GM23338 (cell line): ENCODE data around the gene IMPA2. TPM values are rescaled to one million over a fixed set of nuclear protein-coding genes. Genes with fewer than 3 reads are reported as not detected.

Experiments
- ATAC-seq: fragments of 200-7000 bp; cut with Tn5 transposase; 3 replicates; pipeline ENCODE4 v1.9.1; 2020
- DNase-seq: peaks from one replicate; pipeline ENCODE4 v3.0.0-alpha.2; 2015; ENCODE audit warnings: low spot score
- H2AFZ ChIP-seq: fragments of 200-600 bp; sonication (generic); 2 replicates; pipeline ENCODE4 v1.8.0; 2016; ENCODE audit warnings: antibody characterized with exemption, mild to moderate bottlenecking, moderate library complexity
- H3F3A ChIP-seq: fragments of 200-600 bp; sonication (generic); replicated peaks from 2 replicates; pipeline ENCODE4 v1.8.0; 2017; ENCODE audit warnings: antibody characterized with exemption, mixed run types, low read depth
- H3K27ac ChIP-seq: fragments of 200-600 bp; sonication (generic); 2 replicates; pipeline ENCODE4 v1.6.1; 2016; ENCODE audit warnings: low read depth
- H3K27me3 ChIP-seq: fragments of 200-600 bp; sonication (generic); 2 replicates; pipeline ENCODE4 v1.8.0; 2016; ENCODE audit warnings: mild to moderate bottlenecking, mixed run types, moderate library complexity; ENCODE audit not compliant: insufficient read depth
- H3K36me3 ChIP-seq: fragments of 200-600 bp; sonication (generic); 2 replicates; pipeline ENCODE4 v1.8.0; 2016; ENCODE audit warnings: mild to moderate bottlenecking; ENCODE audit not compliant: insufficient read depth
- H3K4me1 ChIP-seq: fragments of 200-600 bp; sonication (generic); 2 replicates; pipeline ENCODE4 v1.8.0; 2016; ENCODE audit warnings: mild to moderate bottlenecking, moderate library complexity; ENCODE audit not compliant: insufficient read depth
- H3K4me2 ChIP-seq: fragments of 200-600 bp; sonication (generic); 2 replicates; pipeline ENCODE4 v1.7.1; 2017; ENCODE audit warnings: mixed run types
- H3K4me3 ChIP-seq: fragments of 200-600 bp; sonication (generic); 2 replicates; pipeline ENCODE4 v1.6.1; 2016; ENCODE audit warnings: mixed run types
- H3K79me2 ChIP-seq: fragments of 200-600 bp; sonication (generic); replicated peaks from 2 replicates; pipeline ENCODE4 v1.8.0; 2017; ENCODE audit warnings: mild to moderate bottlenecking; ENCODE audit not compliant: insufficient read depth
- H3K9me2 ChIP-seq: fragments of 200-600 bp; sonication (generic); 2 replicates; pipeline ENCODE4 v1.8.0; 2017; ENCODE audit not compliant: insufficient read depth
- H4K20me1 ChIP-seq: fragments of 200-600 bp; sonication (generic); replicated peaks from 2 replicates; pipeline ENCODE4 v1.8.0; 2017; ENCODE audit warnings: mild to moderate bottlenecking; ENCODE audit not compliant: insufficient read depth
- H3K27ac Mint-ChIP-seq: 2 replicates; pipeline ENCODE4 v1.8.0; 2020; ENCODE audit warnings: inconsistent platforms, mild to moderate bottlenecking, moderate library complexity, mixed read lengths
- H3K27me3 Mint-ChIP-seq: 3 replicates; pipeline ENCODE4 v1.8.0; 2022; ENCODE audit warnings: low read depth, mild to moderate bottlenecking, moderate library complexity, mixed read lengths, inconsistent platforms; ENCODE audit not compliant: insufficient read depth, poor library complexity
- H3K36me3 Mint-ChIP-seq: 3 replicates; pipeline ENCODE4 v1.8.0; 2021; ENCODE audit warnings: low read depth, mild to moderate bottlenecking, inconsistent platforms, moderate library complexity, mixed read lengths
- H3K4me1 Mint-ChIP-seq: 3 replicates; pipeline ENCODE4 v1.8.0; 2020; ENCODE audit warnings: mild to moderate bottlenecking, inconsistent platforms, mixed read lengths
- H3K4me3 Mint-ChIP-seq: 3 replicates; pipeline ENCODE4 v1.8.0; 2021; ENCODE audit warnings: moderate library complexity, mild to moderate bottlenecking, inconsistent platforms, mixed read lengths
- H3K9me3 Mint-ChIP-seq: 3 replicates; pipeline ENCODE4 v1.8.0; 2020; ENCODE audit warnings: moderate library complexity, mild to moderate bottlenecking, inconsistent platforms, mixed read lengths
- CTCF ChIP-seq, 2 experiments: fragments of 200-600 bp in 1 of 2; sonication (generic) in 1 of 2; conservative IDR thresholded peaks; 2 replicates each; pipeline versions ENCODE4 v1.5.1 to v1.6.1; 2016 to 2017; ENCODE audit warnings: antibody characterized with exemption in 2 of 2, low read depth in 2 of 2, mild to moderate bottlenecking in 2 of 2, moderate library complexity in 1 of 2
- polyA plus RNA-seq: library from polyadenylated mRNA; unstranded; fragments of >200 nt; fragmentation: Nextera tagmentation; extraction: Ambion mirVana; gene quantifications from 2 replicates; pipeline ENCODE4 v1.2.1, GENCODE V29; 2016
- total RNA-seq: library from RNA; depleted of rRNA; stranded (reverse); fragments of >200 nt; shearing (Covaris generic); gene quantifications from 2 replicates; pipeline ENCODE4 v1.2.3, GENCODE V29; 2014
- TF ChIP-seq, protein P1 (sequence below): fragments of 250-450 bp; sonication (Bioruptor Pico); IDR thresholded peaks from 2 replicates; pipeline ENCODE4 v1.5.0; 2020; ENCODE audit warnings: mild to moderate bottlenecking, moderate library complexity

IMPA2 gene
- total and polyA plus RNA-seq, 2 experiments from 2014 or later = 50.4 to 122 TPM

DNA sequence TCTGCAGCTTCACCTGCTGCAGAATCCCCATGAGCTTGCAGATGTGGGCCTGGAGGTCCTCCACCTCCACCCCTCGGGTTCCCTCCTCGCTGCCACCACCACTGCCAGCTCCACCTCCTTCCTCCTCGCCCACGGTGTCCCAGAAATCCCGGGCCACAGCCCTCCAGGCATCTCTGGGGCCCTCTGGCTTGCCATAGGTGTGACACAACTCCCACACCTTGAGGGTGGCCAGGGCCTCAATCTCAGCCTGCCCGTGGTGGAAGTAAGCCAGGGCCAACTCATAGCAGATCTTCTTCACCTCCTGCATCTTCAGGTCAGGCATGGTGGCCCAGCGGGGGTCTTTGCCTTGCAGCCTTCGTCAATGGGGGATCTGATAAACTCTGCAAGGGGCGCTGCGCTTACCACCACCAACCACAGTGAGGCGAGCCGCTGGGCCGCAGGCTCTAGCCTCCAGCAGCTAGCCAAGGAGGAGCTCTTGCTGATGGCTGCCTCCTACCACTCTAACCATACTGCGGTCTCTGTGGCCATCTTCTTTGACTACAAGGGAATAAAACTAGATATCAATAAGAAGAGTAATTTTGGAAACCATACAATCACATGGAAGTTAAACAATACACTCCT lies 76.2 kb downstream of the IMPA2 start:
- no peaks in the 10 kb centered on the region for H3K36me3 Mint-ChIP-seq
- Histone ChIP-seq H3K4me3 (no peak overlapping the region), H3K27ac (no peak overlapping the region), H3K79me2 (no peaks in the 10 kb centered on the region), H3K36me3 (no peaks in the 10 kb centered on the region), H3K27me3 (no peaks in the 10 kb centered on the region), H3K4me1 (no peaks in the 10 kb centered on the region), H3K4me2 (no peak overlapping the region), H3K9me2 (no peaks in the 10 kb centered on the region), H4K20me1 (no peaks in the 10 kb centered on the region), H2AFZ (no peak overlapping the region), H3F3A (no peaks in the 10 kb centered on the region)
- peaks cover 4% of the 10 kb centered on the region for H3K4me1 Mint-ChIP-seq
- DNase-seq = peak; percentile 65
- H3K27ac Mint-ChIP-seq = no peak overlapping the region
- H3K27me3 Mint-ChIP-seq = peaks cover 8% of the 10 kb centered on the region
- ATAC-seq = peak; percentile 85
- peak; percentile 51 to 55 for TF ChIP-seq CTCF (conservative IDR thresholded peaks at IDR 0.05; ENCODE audit: low read depth in 2 of 2)
- TF ChIP-seq, protein P1, sequence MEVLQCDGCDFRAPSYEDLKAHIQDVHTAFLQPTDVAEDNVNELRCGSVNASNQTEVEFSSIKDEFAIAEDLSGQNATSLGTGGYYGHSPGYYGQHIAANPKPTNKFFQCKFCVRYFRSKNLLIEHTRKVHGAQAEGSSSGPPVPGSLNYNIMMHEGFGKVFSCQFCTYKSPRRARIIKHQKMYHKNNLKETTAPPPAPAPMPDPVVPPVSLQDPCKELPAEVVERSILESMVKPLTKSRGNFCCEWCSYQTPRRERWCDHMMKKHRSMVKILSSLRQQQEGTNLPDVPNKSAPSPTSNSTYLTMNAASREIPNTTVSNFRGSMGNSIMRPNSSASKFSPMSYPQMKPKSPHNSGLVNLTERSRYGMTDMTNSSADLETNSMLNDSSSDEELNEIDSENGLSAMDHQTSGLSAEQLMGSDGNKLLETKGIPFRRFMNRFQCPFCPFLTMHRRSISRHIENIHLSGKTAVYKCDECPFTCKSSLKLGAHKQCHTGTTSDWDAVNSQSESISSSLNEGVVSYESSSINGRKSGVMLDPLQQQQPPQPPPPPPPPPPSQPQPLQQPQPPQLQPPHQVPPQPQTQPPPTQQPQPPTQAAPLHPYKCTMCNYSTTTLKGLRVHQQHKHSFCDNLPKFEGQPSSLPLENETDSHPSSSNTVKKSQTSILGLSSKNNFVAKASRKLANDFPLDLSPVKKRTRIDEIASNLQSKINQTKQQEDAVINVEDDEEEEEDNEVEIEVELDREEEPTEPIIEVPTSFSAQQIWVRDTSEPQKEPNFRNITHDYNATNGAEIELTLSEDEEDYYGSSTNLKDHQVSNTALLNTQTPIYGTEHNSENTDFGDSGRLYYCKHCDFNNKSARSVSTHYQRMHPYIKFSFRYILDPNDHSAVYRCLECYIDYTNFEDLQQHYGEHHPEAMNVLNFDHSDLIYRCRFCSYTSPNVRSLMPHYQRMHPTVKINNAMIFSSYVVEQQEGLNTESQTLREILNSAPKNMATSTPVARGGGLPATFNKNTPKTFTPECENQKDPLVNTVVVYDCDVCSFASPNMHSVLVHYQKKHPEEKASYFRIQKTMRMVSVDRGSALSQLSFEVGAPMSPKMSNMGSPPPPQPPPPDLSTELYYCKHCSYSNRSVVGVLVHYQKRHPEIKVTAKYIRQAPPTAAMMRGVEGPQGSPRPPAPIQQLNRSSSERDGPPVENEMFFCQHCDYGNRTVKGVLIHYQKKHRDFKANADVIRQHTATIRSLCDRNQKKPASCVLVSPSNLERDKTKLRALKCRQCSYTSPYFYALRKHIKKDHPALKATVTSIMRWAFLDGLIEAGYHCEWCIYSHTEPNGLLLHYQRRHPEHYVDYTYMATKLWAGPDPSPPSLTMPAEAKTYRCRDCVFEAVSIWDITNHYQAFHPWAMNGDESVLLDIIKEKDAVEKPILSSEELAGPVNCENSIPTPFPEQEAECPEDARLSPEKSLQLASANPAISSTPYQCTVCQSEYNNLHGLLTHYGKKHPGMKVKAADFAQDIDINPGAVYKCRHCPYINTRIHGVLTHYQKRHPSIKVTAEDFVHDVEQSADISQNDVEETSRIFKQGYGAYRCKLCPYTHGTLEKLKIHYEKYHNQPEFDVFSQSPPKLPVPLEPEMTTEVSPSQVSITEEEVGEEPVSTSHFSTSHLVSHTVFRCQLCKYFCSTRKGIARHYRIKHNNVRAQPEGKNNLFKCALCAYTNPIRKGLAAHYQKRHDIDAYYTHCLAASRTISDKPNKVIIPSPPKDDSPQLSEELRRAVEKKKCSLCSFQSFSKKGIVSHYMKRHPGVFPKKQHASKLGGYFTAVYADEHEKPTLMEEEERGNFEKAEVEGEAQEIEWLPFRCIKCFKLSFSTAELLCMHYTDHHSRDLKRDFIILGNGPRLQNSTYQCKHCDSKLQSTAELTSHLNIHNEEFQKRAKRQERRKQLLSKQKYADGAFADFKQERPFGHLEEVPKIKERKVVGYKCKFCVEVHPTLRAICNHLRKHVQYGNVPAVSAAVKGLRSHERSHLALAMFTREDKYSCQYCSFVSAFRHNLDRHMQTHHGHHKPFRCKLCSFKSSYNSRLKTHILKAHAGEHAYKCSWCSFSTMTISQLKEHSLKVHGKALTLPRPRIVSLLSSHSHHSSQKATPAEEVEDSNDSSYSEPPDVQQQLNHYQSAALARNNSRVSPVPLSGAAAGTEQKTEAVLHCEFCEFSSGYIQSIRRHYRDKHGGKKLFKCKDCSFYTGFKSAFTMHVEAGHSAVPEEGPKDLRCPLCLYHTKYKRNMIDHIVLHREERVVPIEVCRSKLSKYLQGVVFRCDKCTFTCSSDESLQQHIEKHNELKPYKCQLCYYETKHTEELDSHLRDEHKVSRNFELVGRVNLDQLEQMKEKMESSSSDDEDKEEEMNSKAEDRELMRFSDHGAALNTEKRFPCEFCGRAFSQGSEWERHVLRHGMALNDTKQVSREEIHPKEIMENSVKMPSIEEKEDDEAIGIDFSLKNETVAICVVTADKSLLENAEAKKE = no peak
- H3K9me3 Mint-ChIP-seq = peaks cover 5% of the 10 kb centered on the region; the same call in 1 of the 3 replicates
- H3K4me3 Mint-ChIP-seq = no peak overlapping the region
